ENCODE data around the gene DCTD. TPM values are rescaled to one million over a fixed set of nuclear protein-coding genes. Genes with fewer than 3 reads are reported as not detected.

DCTD gene
- total RNA-seq, 6 donors from 2014 or later = 31.2 to 96.4 (median 70.7) TPM

DNA sequence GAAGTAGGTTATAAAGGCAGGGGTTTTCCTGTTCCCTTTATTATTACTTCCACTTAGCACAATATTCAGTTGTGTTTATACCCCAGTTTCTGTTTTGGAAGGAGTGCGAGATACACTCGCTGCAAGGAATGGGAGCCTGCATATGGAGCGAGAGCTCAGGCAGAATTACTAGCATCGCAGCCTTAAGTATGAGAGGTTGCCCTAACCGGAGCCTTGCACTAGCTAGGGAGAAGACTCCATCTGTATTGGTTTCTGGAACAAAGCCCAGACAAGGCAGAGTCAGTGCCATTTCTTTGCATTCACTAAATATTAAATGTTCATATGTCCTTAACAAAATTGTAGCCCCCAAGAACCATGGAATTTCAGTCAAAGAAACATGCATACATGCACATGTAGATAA is 6.2 kb upstream of the DCTD start:
- ATAC-seq (ENCODE audit: low FRiP score in 2 of 2) (no peak), DNase-seq (no peak)
- 45 to 88% methylated on average over 5 of the region's 5 CpGs for WGBS, 2 donors
- no peak overlapping the region for H3K4me3 ChIP-seq
- no peak overlapping the region for H3K27ac ChIP-seq
- no peak for TF ChIP-seq CTCF (IDR thresholded peaks at IDR 0.05)
- no peak for TF ChIP-seq EP300 (IDR thresholded peaks at IDR 0.05)
- no peak for TF ChIP-seq POLR2A (IDR thresholded peaks at IDR 0.05)
- TF ChIP-seq POLR2AphosphoS5 (IDR thresholded peaks at IDR 0.05) = no peak
- H3K36me3 ChIP-seq = no peaks in the 10 kb centered on the region
- peaks cover under 1 to 4% (median under 1%) of the 10 kb centered on the region in 4 donors for H3K4me1 ChIP-seq
- H3K27me3 ChIP-seq = no peaks in the 10 kb centered on the region
- no peaks in the 10 kb centered on the region for H3K9me3 ChIP-seq

GRCh38 chr4:182922501-182923284 is 5.5 kb upstream of the DCTD start:
- Histone ChIP-seq H3K9me3 (no peaks in the 10 kb centered on the region), H3K36me3 (no peaks in the 10 kb centered on the region), H3K4me1 (peaks cover 4 to 9% (median 6%) of the 10 kb centered on the region in 4 donors), H3K27ac (no peak overlapping the region), H3K4me3 (no peak overlapping the region), H3K27me3 (no peaks in the 10 kb centered on the region)
- TF ChIP-seq POLR2A (IDR thresholded peaks at IDR 0.05) = no peak
- no peak for TF ChIP-seq CTCF (IDR thresholded peaks at IDR 0.05)
- TF ChIP-seq EP300 (IDR thresholded peaks at IDR 0.05) = no peak
- TF ChIP-seq POLR2AphosphoS5 (IDR thresholded peaks at IDR 0.05) = no peak
- DNase-seq (no peak), ATAC-seq (ENCODE audit: low FRiP score in 2 of 2) (no peak)
- 58 to 60% methylated on average over 13 of the region's 13 CpGs for WGBS, 2 donors

GRCh38 chr4:182921608-182922007 is 4.4 kb upstream of the DCTD start:
- no peak for DNase-seq
- peaks cover 4 to 10% (median 6%) of the 10 kb centered on the region in 4 donors for H3K4me1 ChIP-seq
- H3K9me3 ChIP-seq = no peaks in the 10 kb centered on the region
- TF ChIP-seq EP300 (IDR thresholded peaks at IDR 0.05) = no peak
- TF ChIP-seq CTCF (IDR thresholded peaks at IDR 0.05) = no peak
- no peak for TF ChIP-seq POLR2AphosphoS5 (IDR thresholded peaks at IDR 0.05)
- H3K27me3 ChIP-seq = no peaks in the 10 kb centered on the region
- no peak overlapping the region for H3K27ac ChIP-seq
- WGBS, 2 donors = 94 to 96% methylated on average over 4 of the region's 4 CpGs
- no peaks in the 10 kb centered on the region for H3K36me3 ChIP-seq
- ATAC-seq (ENCODE audit: low FRiP score in 2 of 2) = no peak
- no peak overlapping the region for H3K4me3 ChIP-seq

- H3K27me3 ChIP-seq = no peaks in the 10 kb centered on the region
- peaks cover 9 to 15% (median 13%) of the 10 kb centered on the region in 4 donors for H3K4me1 ChIP-seq
- H3K9me3 ChIP-seq = no peaks in the 10 kb centered on the region
- no peak overlapping the region for H3K4me3 ChIP-seq
- TF ChIP-seq CTCF (IDR thresholded peaks at IDR 0.05) (no peak), POLR2AphosphoS5 (IDR thresholded peaks at IDR 0.05) (no peak), POLR2A (IDR thresholded peaks at IDR 0.05) (no peak), EP300 (IDR thresholded peaks at IDR 0.05) (no peak)
- no peak for DNase-seq
- no peaks in the 10 kb centered on the region for H3K36me3 ChIP-seq
- 86 to 92% methylated on average over 4 of the region's 4 CpGs for WGBS, 2 donors
- no peak overlapping the region for H3K27ac ChIP-seq
- ATAC-seq (ENCODE audit: low FRiP score in 2 of 2) = no peak
Observed at GRCh38 chr4:182920676-182921075, 3.5 kb upstream of the DCTD start.
